Stimulated activated CD8-positive, alpha-beta memory T cell treated with anti-CD3 and anti-CD28 coated beads, Interleukin-4, amount 100 ng/mL, for 1 hour (primary cell): Measurements from ENCODE around the gene SOX5.

Source experiments
- DNase-seq, 2 donors: peaks; one replicate each; pipeline ENCODE4 v3.0.0-alpha.2; 2020; ENCODE audit warnings: low read depth in 2 of 2, low spot score in 1 of 2

The SOX5 gene

GRCh38 chr12:23949348-23950209, at the start of gene SOX5:
Gene SOX5, minus strand, starts transcription at chr12:23949670. Its CDS starts 69 bp downstream, at chr12:23949601.
- no peak for DNase-seq

- DNase-seq: no peak
Measured at GRCh38 chr12:23987046-23987445, 37.6 kb upstream of the SOX5 start.

GRCh38 chr12:23980826-23981225, 31.4 kb upstream of the SOX5 start:
- DNase-seq: no peak

- no peak for DNase-seq
Measured at GRCh38 chr12:23964812-23965211, 15.3 kb upstream of the SOX5 start.

GRCh38 chr12:23959826-23960225, 10.4 kb upstream of the SOX5 start:
- DNase-seq: no peak

GRCh38 chr12:23954332-23954731, 4.9 kb upstream of the SOX5 start:
- no peak for DNase-seq

- DNase-seq: no peak
Measured at GRCh38 chr12:23952071-23952470, 2.6 kb upstream of the SOX5 start.

GRCh38 chr12:23950775-23951451, 1.4 kb upstream of the SOX5 start:
- no peak for DNase-seq

GRCh38 chr12:23950210-23950774, 822 bp upstream of the SOX5 start:
- DNase-seq: no peak

- DNase-seq: no peak
Measured at GRCh38 chr12:23948291-23948690, 1.2 kb downstream of the SOX5 start.

GRCh38 chr12:23947395-23947794, 2.1 kb downstream of the SOX5 start:
- no peak for DNase-seq

GRCh38 chr12:23945249-23945648, 4.2 kb downstream of the SOX5 start:
- no peak for DNase-seq

GRCh38 chr12:23944067-23944466, 5.4 kb downstream of the SOX5 start:
- DNase-seq: no peak

- no peak for DNase-seq
Measured at GRCh38 chr12:23942841-23943240, 6.6 kb downstream of the SOX5 start.

- DNase-seq: no peak
Measured at GRCh38 chr12:23941780-23942179, 7.7 kb downstream of the SOX5 start.

GRCh38 chr12:23938422-23938821, 11.0 kb downstream of the SOX5 start:
- no peak for DNase-seq

- no peak for DNase-seq
Measured at GRCh38 chr12:23931176-23931575, 18.3 kb downstream of the SOX5 start.

GRCh38 chr12:23930599-23930998, 18.9 kb downstream of the SOX5 start:
- DNase-seq: no peak

- no peak for DNase-seq
Measured at GRCh38 chr12:23929906-23930305, 19.6 kb downstream of the SOX5 start.

- no peak for DNase-seq
Measured at GRCh38 chr12:23927907-23928306, 21.6 kb downstream of the SOX5 start.

GRCh38 chr12:23921099-23921856, 28.2 kb downstream of the SOX5 start:
- DNase-seq: no peak
